Activated CD8-positive, alpha-beta T cell treated with anti-CD3 and anti-CD28 coated beads, Interleukin-2, amount 10 ng/mL, durations not matched to agents 7 days and 5 days (primary cell): ENCODE measurements around the gene CHRNE. TPM values are rescaled to one million over a fixed set of nuclear protein-coding genes. Genes with fewer than 3 reads are reported as not detected.

Experiments
- ATAC-seq: fragments of 150-1000 bp; cut with Tn5 transposase; one replicate; pipeline ENCODE4 v1.10.0; 2021; ENCODE audit warnings: moderate library complexity
- CTCF ChIA-PET: fragments of 350-600 bp; sonication (Branson Sonifier 250); formaldehyde crosslinking; loops from one replicate; lab custom pipeline; 2021; ENCODE audit warnings: antibody characterized with exemption; lab: Charles Lee
- POLR2A ChIA-PET: fragments of 350-600 bp; sonication (Branson Sonifier 250); formaldehyde crosslinking; loops from one replicate; lab custom pipeline; 2021; ENCODE audit warnings: antibody characterized with exemption; lab: Charles Lee
- DNase-seq: peaks from one replicate; pipeline ENCODE4 v3.0.0-alpha.2; 2020
- H3K27ac Mint-ChIP-seq: one replicate; pipeline ENCODE4 v1.8.0; 2021; ENCODE audit warnings: mild to moderate bottlenecking, mixed read lengths
- H3K27me3 Mint-ChIP-seq: one replicate; pipeline ENCODE4 v1.8.0; 2021; ENCODE audit warnings: low read depth, mixed read lengths
- H3K36me3 Mint-ChIP-seq: one replicate; pipeline ENCODE4 v1.8.0; 2021; ENCODE audit warnings: low read depth, mixed read lengths
- H3K4me1 Mint-ChIP-seq: one replicate; pipeline ENCODE4 v1.8.0; 2021; ENCODE audit warnings: low read depth, mixed read lengths
- H3K4me3 Mint-ChIP-seq: one replicate; pipeline ENCODE4 v1.8.0; 2021; ENCODE audit warnings: mild to moderate bottlenecking, mixed read lengths
- H3K9me3 Mint-ChIP-seq: one replicate; pipeline ENCODE4 v1.8.0; 2022; ENCODE audit warnings: mixed read lengths; ENCODE audit not compliant: insufficient read depth
- total RNA-seq, 2 experiments: library from RNA; stranded (reverse); gene quantifications; one replicate each; pipeline ENCODE4 v1.2.3, GENCODE V29; 2021

The CHRNE gene
- total RNA-seq, 2 experiments from 2014 or later: 0.26 to 0.45 TPM

DNA sequence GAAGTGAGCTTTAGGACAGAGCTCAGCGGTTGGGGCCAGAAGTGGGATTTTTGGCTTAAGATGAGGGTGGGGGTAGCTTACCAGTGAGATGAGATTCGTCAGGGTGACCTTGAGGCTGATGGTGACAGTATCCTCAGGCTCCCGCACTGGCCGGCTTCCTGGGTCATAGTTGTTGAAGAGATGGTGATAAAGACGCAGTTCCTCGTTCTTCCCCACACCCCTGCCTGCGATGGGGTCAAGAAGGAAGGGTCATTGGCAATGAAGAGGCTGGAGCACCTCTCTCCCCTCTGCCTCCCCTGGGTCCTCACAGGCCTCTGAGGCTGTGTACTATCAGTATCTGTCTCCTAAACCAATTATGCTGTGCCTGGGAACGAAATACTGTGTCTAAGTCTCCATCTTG is 358 bp downstream of the CHRNE start:
- Mint-ChIP-seq H3K27ac (peak overlapping the region; percentile 46), H3K27me3 (peaks cover 13% of the 10 kb centered on the region), H3K9me3 (no peaks in the 10 kb centered on the region), H3K36me3 (no peaks in the 10 kb centered on the region), H3K4me1 (peaks cover 38% of the 10 kb centered on the region), H3K4me3 (no peak overlapping the region)
- no peak for DNase-seq
- POLR2A ChIA-PET: interaction anchor here (1.4 kb wide), 1 partner anchor 46 kb away, joined by 6 read pairs; the partner anchor contains the start of gene PFN1
- no peak for ATAC-seq
- CTCF ChIA-PET: interaction anchor here (0.8 to 2.1 kb wide), 16 partner anchors 8 to 338 kb away, joined by 3 to 14 read pairs (median 5); partner anchors contain the start of genes ARRB2, PSMB6, RNF167 and SLC25A11

- ChIA-PET POLR2A (interaction anchor here (1.0 kb wide), 1 partner anchor 451 kb away, joined by 3 read pairs; no protein-coding TSS in a partner anchor), CTCF (interaction anchor here (0.6 to 2.2 kb wide), 4 partner anchors 8 to 112 kb away, joined by 3 to 10 read pairs (median 8); no protein-coding TSS in a partner anchor)
- no peak overlapping the region for H3K27ac Mint-ChIP-seq
- DNase-seq (no peak), ATAC-seq (no peak)
- peaks cover 3% of the 10 kb centered on the region for H3K36me3 Mint-ChIP-seq
- peaks cover 10% of the 10 kb centered on the region for H3K27me3 Mint-ChIP-seq
- no peak overlapping the region for H3K4me3 Mint-ChIP-seq
- H3K4me1 Mint-ChIP-seq: peaks cover 38% of the 10 kb centered on the region
- H3K9me3 Mint-ChIP-seq: no peaks in the 10 kb centered on the region
Observed at GRCh38 chr17:4901648-4902344, 1.1 kb downstream of the CHRNE start.

- ATAC-seq (no peak), DNase-seq (no peak)
- H3K27ac Mint-ChIP-seq: peak overlapping the region; percentile 61
- H3K36me3 Mint-ChIP-seq: peaks cover 4% of the 10 kb centered on the region
- CTCF ChIA-PET: interaction anchor here (0.6 to 2.2 kb wide), 3 partner anchors 8 to 111 kb away, joined by 3 to 10 read pairs (median 6); no protein-coding TSS in a partner anchor
- POLR2A ChIA-PET: interaction anchor here (1.0 to 1.1 kb wide), 2 partner anchors 66 to 450 kb away, joined by 3 read pairs; partner anchors contain the start of gene SPAG7
- no peaks in the 10 kb centered on the region for H3K9me3 Mint-ChIP-seq
- H3K4me3 Mint-ChIP-seq: peak overlapping the region; percentile 22
- peaks cover 38% of the 10 kb centered on the region for H3K4me1 Mint-ChIP-seq
- peaks cover 10% of the 10 kb centered on the region for H3K27me3 Mint-ChIP-seq
Observed at GRCh38 chr17:4901108-4901647, 1.7 kb downstream of the CHRNE start.

GRCh38 chr17:4900231-4901107 is 2.4 kb downstream of the CHRNE start:
- Mint-ChIP-seq H3K27me3 (peaks cover 7% of the 10 kb centered on the region), H3K36me3 (peaks cover 8% of the 10 kb centered on the region), H3K27ac (peak overlapping the region; percentile 61), H3K9me3 (no peaks in the 10 kb centered on the region), H3K4me1 (peaks cover 38% of the 10 kb centered on the region), H3K4me3 (peak overlapping the region; percentile 81)
- peak; percentile 17 for ATAC-seq
- peak; percentile 70 for DNase-seq
- ChIA-PET CTCF (interaction anchor here (1.1 to 2.2 kb wide), 9 partner anchors 9 to 336 kb away, joined by 3 to 10 read pairs (median 5); partner anchors contain the start of gene ARRB2), POLR2A (interaction anchor here (0.7 to 1.8 kb wide), 4 partner anchors 39 to 80 kb away, joined by 3 to 13 read pairs (median 4); partner anchors contain the start of genes PFN1, RNF167, SLC25A11 and SPAG7)

DNA sequence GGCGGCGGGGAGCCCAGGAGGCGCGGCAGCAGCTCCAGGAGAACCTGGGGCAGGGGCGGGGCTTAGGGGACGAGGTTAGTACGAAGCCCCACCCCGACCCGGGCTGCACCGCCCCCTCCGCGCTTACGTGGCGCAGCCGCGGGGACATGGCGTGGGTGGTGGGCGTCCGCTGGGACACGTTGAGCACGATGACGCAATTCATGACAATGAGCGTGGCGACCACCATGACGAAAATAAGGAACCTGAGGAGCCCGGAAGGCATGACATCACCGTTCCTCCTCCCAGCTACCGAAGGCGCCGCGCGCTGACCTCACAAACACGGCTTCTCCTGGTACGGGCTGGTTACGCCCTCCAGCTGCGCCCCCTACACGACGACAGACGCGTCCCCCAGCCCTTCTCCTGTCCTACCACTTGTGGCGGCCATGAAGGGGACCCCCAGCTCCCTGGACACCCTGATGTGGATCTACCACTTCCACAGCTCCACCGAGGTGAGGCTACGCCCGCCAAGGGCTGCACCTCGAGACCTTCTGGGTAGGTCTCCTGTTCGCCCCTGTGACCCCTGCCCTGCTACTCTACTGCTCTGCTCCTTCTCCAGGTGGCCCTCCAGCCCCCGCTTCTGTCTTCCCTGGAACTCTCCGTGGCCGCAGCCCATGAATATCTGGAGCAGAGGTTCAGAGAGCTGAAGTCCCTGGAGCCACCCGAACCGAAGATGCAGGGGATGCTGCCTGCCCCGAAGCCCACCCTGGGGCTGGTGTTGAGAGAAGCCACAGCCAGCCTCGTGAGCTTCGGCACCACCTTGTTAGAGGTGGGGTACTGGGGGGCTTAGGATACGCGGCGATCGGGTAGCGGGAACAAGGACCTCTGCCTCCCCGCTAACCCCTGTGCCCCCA is 3.3 kb downstream of the CHRNE start, which contains the start of gene C17orf107:
C17orf107 (plus strand) TSS at position 196 of the 890 bp plus-strand sequence; CDS start at position 423, 227 bp downstream.
- Mint-ChIP-seq H3K9me3 (no peaks in the 10 kb centered on the region), H3K36me3 (peaks cover 12% of the 10 kb centered on the region), H3K4me1 (peaks cover 38% of the 10 kb centered on the region), H3K4me3 (peak within 1 kb of the TSS; percentile 81), H3K27me3 (peaks cover 7% of the 10 kb centered on the region), H3K27ac (peak within 1 kb of the TSS; percentile 82)
- CTCF ChIA-PET: interaction anchor here (0.8 to 2.2 kb wide), 14 partner anchors 10 to 335 kb away, joined by 3 to 10 read pairs (median 4); partner anchors contain the start of genes ARRB2, PLD2 and SPAG7
- DNase-seq (peak; percentile 87), ATAC-seq (peak; percentile 86)
- POLR2A ChIA-PET: interaction anchor here (0.6 to 1.8 kb wide), 6 partner anchors 40 to 196 kb away, joined by 3 to 13 read pairs (median 4); partner anchors contain the start of genes PELP1, PFN1, RNF167 and SLC25A11

- CTCF ChIA-PET: interaction anchor here (0.8 to 1.9 kb wide), 11 partner anchors 9 to 332 kb away, joined by 3 to 10 read pairs (median 3); partner anchors contain the start of genes PLD2 and SPAG7
- peak; percentile 0 for ATAC-seq
- peaks cover 14% of the 10 kb centered on the region for H3K36me3 Mint-ChIP-seq
- H3K4me3 Mint-ChIP-seq: peak overlapping the region; percentile 59
- H3K9me3 Mint-ChIP-seq: no peaks in the 10 kb centered on the region
- DNase-seq: no peak
- no peak overlapping the region for H3K27ac Mint-ChIP-seq
- H3K27me3 Mint-ChIP-seq: peaks cover 7% of the 10 kb centered on the region
- POLR2A ChIA-PET: interaction anchor here (1.3 to 1.8 kb wide), 4 partner anchors 41 to 196 kb away, joined by 3 to 13 read pairs (median 6); partner anchors contain the start of genes PELP1, PFN1, RNF167 and SLC25A11
- H3K4me1 Mint-ChIP-seq: peaks cover 38% of the 10 kb centered on the region
Observed at GRCh38 chr17:4898927-4899326, 4.0 kb downstream of the CHRNE start.

GRCh38 chr17:4898351-4898750 is 4.5 kb downstream of the CHRNE start:
- peak overlapping the region; percentile 24 for H3K27ac Mint-ChIP-seq
- ChIA-PET CTCF (interaction anchor here (1.1 to 1.9 kb wide), 3 partner anchors 109 to 331 kb away, joined by 3 to 10 read pairs (median 6); no protein-coding TSS in a partner anchor), POLR2A (interaction anchor here (0.6 to 1.6 kb wide), 2 partner anchors 35 to 195 kb away, joined by 3 to 7 read pairs; partner anchors contain the start of gene PELP1)
- H3K9me3 Mint-ChIP-seq: no peaks in the 10 kb centered on the region
- peaks cover 14% of the 10 kb centered on the region for H3K36me3 Mint-ChIP-seq
- peaks cover 7% of the 10 kb centered on the region for H3K27me3 Mint-ChIP-seq
- H3K4me3 Mint-ChIP-seq: peak overlapping the region; percentile 59
- ATAC-seq (no peak), DNase-seq (no peak)
- H3K4me1 Mint-ChIP-seq: peaks cover 34% of the 10 kb centered on the region

DNA sequence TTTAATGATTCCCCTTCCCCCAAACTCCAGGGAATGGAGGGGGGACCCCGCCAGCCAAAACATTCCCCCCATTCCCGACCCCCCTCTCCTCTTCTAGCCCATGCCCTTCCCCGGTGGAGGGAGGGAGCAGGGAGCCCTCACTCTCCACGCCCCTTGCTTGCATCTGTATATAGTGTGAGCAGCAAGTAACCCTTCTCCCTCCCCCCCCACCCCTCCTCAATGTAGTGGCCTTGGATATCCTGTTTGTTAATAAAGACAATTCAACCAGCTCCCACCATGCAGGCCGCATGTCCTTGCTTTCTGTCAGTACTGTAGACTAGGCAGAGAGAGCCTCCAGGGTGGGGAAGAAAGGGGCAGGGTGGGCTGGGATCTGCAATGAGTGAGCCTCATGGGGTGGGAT is 5.1 kb downstream of the CHRNE start:
- no peaks in the 10 kb centered on the region for H3K9me3 Mint-ChIP-seq
- H3K27ac Mint-ChIP-seq: no peak overlapping the region
- ChIA-PET CTCF (no interaction called here), POLR2A (interaction anchor here (0.6 kb wide), 1 partner anchor 35 kb away, joined by 3 read pairs; no protein-coding TSS in a partner anchor)
- ATAC-seq (no peak), DNase-seq (no peak)
- H3K4me1 Mint-ChIP-seq: peaks cover 28% of the 10 kb centered on the region
- peaks cover 14% of the 10 kb centered on the region for H3K36me3 Mint-ChIP-seq
- H3K27me3 Mint-ChIP-seq: peaks cover 7% of the 10 kb centered on the region
- H3K4me3 Mint-ChIP-seq: no peak overlapping the region

DNA sequence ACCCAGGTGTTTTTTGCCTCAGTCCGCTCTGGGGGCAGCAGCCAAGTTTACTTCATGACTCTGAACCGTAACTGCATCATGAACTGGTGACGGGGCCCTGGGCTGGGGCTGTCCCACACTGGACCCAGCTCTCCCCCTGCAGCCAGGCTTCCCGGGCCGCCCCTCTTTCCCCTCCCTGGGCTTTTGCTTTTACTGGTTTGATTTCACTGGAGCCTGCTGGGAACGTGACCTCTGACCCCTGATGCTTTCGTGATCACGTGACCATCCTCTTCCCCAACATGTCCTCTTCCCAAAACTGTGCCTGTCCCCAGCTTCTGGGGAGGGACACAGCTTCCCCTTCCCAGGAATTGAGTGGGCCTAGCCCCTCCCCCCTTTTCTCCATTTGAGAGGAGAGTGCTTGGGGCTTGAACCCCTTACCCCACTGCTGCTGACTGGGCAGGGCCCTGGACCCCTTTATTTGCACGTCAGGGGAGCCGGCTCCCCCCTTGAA is 5.7 kb downstream of the CHRNE start:
- DNase-seq (no peak), ATAC-seq (no peak)
- Mint-ChIP-seq H3K36me3 (peaks cover 17% of the 10 kb centered on the region), H3K9me3 (no peaks in the 10 kb centered on the region), H3K4me3 (no peak overlapping the region), H3K4me1 (peaks cover 23% of the 10 kb centered on the region), H3K27me3 (peaks cover 7% of the 10 kb centered on the region), H3K27ac (no peak overlapping the region)
- POLR2A ChIA-PET: no interaction called here
- CTCF ChIA-PET: no interaction called here
